ENCODE data around the gene SBSN.

SBSN gene

DNA sequence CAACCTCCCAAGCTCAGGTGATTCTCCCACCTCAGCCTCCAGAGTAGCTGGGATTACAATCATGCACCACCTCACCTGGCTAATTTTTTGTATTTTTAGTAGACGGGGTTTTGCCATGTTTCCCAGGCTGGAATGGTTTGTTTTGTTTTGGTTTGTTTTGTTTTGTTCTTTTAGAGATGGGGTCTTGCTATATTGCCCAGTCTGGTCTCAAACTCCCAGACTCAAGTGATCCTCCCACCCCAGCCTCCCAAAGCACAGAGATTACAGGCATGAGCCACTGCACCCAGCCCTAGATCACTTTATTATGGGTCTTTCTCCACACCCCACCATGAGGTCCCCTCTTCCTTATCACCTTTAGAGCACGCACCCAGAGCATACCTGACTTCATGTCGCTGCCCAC is 29.9 kb downstream of the SBSN start:
- Histone ChIP-seq H3K9me3 (ENCODE audit: control insufficient read depth, low read length) (no peaks in the 10 kb centered on the region), H3K9ac (ENCODE audit: low read length) (no peak overlapping the region), H3K27me3 (replicated peaks; ENCODE audit: control insufficient read depth, insufficient read depth, low read length) (peaks cover 13% of the 10 kb centered on the region), H3K36me3 (ENCODE audit: control insufficient read depth, insufficient read depth, low read length, severe bottlenecking) (no peaks in the 10 kb centered on the region), H3K4me1 (ENCODE audit: control insufficient read depth, insufficient read depth, low read length) (peaks cover 5% of the 10 kb centered on the region), H3K4me3 (ENCODE audit: low read length) (no peak overlapping the region)
- no peak for DNase-seq (ENCODE audit: low read depth)

- Histone ChIP-seq H3K27me3 (replicated peaks; ENCODE audit: control insufficient read depth, insufficient read depth, low read length) (peaks cover 21% of the 10 kb centered on the region), H3K9me3 (ENCODE audit: control insufficient read depth, low read length) (no peaks in the 10 kb centered on the region), H3K4me1 (ENCODE audit: control insufficient read depth, insufficient read depth, low read length) (peaks cover 5% of the 10 kb centered on the region), H3K4me3 (ENCODE audit: low read length) (no peak overlapping the region), H3K9ac (ENCODE audit: low read length) (no peak overlapping the region), H3K36me3 (ENCODE audit: control insufficient read depth, insufficient read depth, low read length, severe bottlenecking) (no peaks in the 10 kb centered on the region)
- no peak for DNase-seq (ENCODE audit: low read depth)
These were observed 30.7 kb downstream of the SBSN start for GRCh38 chr19:35497406-35497805.

DNA sequence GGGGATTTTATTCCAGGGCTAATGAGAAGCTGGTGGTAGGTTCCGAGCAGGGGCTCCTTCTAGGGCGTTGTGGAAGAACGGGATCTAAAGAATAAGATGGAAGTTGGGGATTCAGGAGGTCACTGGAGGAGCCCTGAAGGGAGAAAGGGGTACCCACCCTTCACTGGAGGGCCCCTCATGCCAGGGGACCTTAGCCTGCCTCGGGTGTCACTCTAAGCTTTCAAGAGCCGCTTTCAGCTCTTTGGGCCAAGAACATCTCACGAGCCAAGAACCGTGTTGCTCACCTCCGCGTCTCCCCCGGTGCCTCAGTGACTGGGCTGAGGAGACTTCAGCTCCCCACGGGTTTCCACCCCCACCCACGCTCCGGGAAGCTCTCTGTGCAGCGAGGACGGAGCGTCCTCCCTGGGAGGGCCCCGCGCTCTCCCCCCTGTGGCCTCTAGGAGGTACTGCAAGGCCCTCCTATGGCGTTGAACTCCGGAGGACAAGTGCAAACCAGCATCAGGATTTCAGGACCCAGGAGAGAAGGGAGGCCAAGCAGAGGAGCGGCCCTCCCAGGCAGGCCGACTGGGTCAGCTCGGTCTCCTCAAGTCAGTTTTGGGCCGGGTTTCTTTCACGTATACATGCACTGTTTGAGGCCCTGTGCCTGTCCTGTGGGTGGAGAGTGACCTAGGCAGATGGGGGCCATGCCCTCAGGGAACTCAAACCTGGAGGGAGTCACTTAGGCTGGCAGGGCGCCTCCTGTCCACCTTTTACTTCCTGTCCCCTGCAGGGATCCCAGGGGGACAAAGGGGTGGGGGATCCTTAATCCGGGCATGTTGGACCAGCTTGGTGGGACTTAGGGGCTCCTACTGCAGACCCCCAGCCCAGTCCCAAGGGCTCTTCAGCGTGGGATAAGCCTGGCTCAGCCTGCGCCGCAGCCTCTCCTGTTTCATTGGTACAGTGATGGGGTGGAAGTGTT is 32.7 kb downstream of the SBSN start:
- H3K27me3 ChIP-seq (replicated peaks; ENCODE audit: control insufficient read depth, insufficient read depth, low read length) = peaks cover 39% of the 10 kb centered on the region
- H3K4me3 ChIP-seq (ENCODE audit: low read length) = no peak overlapping the region
- H3K9me3 ChIP-seq (ENCODE audit: control insufficient read depth, low read length) = no peaks in the 10 kb centered on the region
- peaks cover 5% of the 10 kb centered on the region for H3K4me1 ChIP-seq (ENCODE audit: control insufficient read depth, insufficient read depth, low read length)
- DNase-seq (ENCODE audit: low read depth) = peak; percentile 87
- H3K9ac ChIP-seq (ENCODE audit: low read length) = no peak overlapping the region
- H3K36me3 ChIP-seq (ENCODE audit: control insufficient read depth, insufficient read depth, low read length, severe bottlenecking) = no peaks in the 10 kb centered on the region

DNA sequence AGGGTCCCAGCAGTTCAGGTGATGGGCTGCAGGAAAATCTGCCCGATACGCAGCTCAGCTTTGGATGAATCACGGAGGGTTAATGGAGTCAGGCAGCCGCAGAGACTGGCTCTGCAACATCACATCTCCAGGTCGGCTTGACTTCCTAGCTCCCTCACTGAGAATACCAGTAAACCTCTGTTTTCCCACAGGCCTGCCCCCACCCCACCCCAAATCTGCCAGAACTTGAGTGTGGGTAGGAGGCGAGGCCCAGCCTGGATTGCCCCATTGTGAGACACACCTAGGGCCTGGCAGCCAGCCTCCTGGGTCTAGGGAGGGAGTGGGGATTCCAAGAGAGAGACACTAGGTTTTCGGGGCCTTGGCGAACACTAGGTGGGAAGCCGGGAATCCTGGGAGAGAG is 34.1 kb downstream of the SBSN start:
- Histone ChIP-seq H3K4me1 (ENCODE audit: control insufficient read depth, insufficient read depth, low read length) (peaks cover 5% of the 10 kb centered on the region), H3K9me3 (ENCODE audit: control insufficient read depth, low read length) (no peaks in the 10 kb centered on the region), H3K4me3 (ENCODE audit: low read length) (no peak overlapping the region), H3K36me3 (ENCODE audit: control insufficient read depth, insufficient read depth, low read length, severe bottlenecking) (no peaks in the 10 kb centered on the region), H3K9ac (ENCODE audit: low read length) (no peak overlapping the region), H3K27me3 (replicated peaks; ENCODE audit: control insufficient read depth, insufficient read depth, low read length) (peaks cover 51% of the 10 kb centered on the region)
- no peak for DNase-seq (ENCODE audit: low read depth)

DNA sequence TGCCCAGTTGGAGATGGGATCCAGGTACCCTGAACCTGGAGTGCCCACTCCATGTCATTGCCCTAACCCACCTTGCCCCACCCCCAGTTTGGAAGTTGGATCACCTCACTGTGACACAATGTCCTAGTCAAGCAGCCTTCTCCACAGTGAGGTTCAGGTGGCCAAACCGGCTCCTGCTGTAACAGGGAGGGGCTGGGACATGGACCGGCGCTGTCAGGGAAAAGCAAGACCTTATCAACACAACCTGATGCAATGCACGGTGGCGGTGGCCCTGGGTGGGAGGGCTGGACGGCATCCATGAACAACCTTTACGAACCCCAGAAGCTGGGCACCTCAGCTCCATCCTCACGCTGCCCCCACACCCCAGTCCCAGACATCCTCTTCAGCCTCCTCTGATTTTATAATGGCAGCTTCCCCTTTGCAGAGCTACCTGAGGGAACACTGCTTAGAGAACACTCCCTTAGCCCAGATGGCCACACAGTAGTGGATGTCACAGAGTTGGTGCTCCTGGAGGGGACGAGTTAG is 36.2 kb downstream of the SBSN start:
- DNase-seq (ENCODE audit: low read depth) = no peak
- no peaks in the 10 kb centered on the region for H3K36me3 ChIP-seq (ENCODE audit: control insufficient read depth, insufficient read depth, low read length, severe bottlenecking)
- H3K9me3 ChIP-seq (ENCODE audit: control insufficient read depth, low read length) = no peaks in the 10 kb centered on the region
- H3K27me3 ChIP-seq (replicated peaks; ENCODE audit: control insufficient read depth, insufficient read depth, low read length) = peaks cover 72% of the 10 kb centered on the region
- peaks cover 5% of the 10 kb centered on the region for H3K4me1 ChIP-seq (ENCODE audit: control insufficient read depth, insufficient read depth, low read length)
- no peak overlapping the region for H3K4me3 ChIP-seq (ENCODE audit: low read length)
- no peak overlapping the region for H3K9ac ChIP-seq (ENCODE audit: low read length)

GRCh38 chr19:35490364-35490763 is 37.7 kb downstream of the SBSN start, which contains the start of gene KRTDAP:
TSS of gene KRTDAP (minus strand) at chr19:35490464. CDS start at chr19:35490442, 22 bp downstream.
- Histone ChIP-seq H3K4me3 (ENCODE audit: low read length) (no peak within 1 kb of the TSS), H3K4me1 (ENCODE audit: control insufficient read depth, insufficient read depth, low read length) (peaks cover 5% of the 10 kb centered on the region), H3K36me3 (ENCODE audit: control insufficient read depth, insufficient read depth, low read length, severe bottlenecking) (no peaks in the 10 kb centered on the region), H3K27me3 (replicated peaks; ENCODE audit: control insufficient read depth, insufficient read depth, low read length) (peaks cover 78% of the 10 kb centered on the region), H3K9ac (ENCODE audit: low read length) (no peak within 1 kb of the TSS), H3K9me3 (ENCODE audit: control insufficient read depth, low read length) (no peaks in the 10 kb centered on the region)
- DNase-seq (ENCODE audit: low read depth) = no peak

DNA sequence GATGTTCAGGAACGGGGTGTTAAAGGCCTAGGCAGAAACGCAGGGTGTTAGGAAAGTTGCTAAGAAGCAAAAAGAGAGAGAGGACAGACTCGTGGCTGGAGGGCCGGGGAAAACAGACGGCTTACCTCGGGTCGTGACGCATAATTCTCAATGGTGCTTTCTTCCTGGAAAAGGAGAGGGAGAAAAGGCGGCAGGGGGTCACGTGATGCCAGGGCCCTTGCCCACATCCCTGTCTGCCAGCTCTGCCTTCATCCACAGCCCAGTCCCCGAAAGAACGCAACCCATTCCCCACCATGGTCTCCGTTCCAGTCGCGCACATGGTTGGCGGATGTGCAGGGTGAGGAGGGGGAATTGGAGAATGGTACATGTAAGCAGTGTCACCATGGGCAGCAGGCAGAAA is 39.4 kb downstream of the SBSN start:
- H3K9ac ChIP-seq (ENCODE audit: low read length) = no peak overlapping the region
- H3K4me3 ChIP-seq (ENCODE audit: low read length) = no peak overlapping the region
- no peaks in the 10 kb centered on the region for H3K4me1 ChIP-seq (ENCODE audit: control insufficient read depth, insufficient read depth, low read length)
- peaks cover 68% of the 10 kb centered on the region for H3K27me3 ChIP-seq (replicated peaks; ENCODE audit: control insufficient read depth, insufficient read depth, low read length)
- no peaks in the 10 kb centered on the region for H3K36me3 ChIP-seq (ENCODE audit: control insufficient read depth, insufficient read depth, low read length, severe bottlenecking)
- H3K9me3 ChIP-seq (ENCODE audit: control insufficient read depth, low read length) = no peaks in the 10 kb centered on the region
- DNase-seq (ENCODE audit: low read depth) = no peak

- no peak overlapping the region for H3K4me3 ChIP-seq (ENCODE audit: low read length)
- H3K4me1 ChIP-seq (ENCODE audit: control insufficient read depth, insufficient read depth, low read length) = no peaks in the 10 kb centered on the region
- H3K9me3 ChIP-seq (ENCODE audit: control insufficient read depth, low read length) = no peaks in the 10 kb centered on the region
- DNase-seq (ENCODE audit: low read depth) = no peak
- H3K27me3 ChIP-seq (replicated peaks; ENCODE audit: control insufficient read depth, insufficient read depth, low read length) = peaks cover 60% of the 10 kb centered on the region
- H3K9ac ChIP-seq (ENCODE audit: low read length) = no peak overlapping the region
- H3K36me3 ChIP-seq (ENCODE audit: control insufficient read depth, insufficient read depth, low read length, severe bottlenecking) = no peaks in the 10 kb centered on the region
These were observed 40.4 kb downstream of the SBSN start for GRCh38 chr19:35487656-35488182.

GRCh38 chr19:35486268-35486708 is 41.8 kb downstream of the SBSN start:
- no peaks in the 10 kb centered on the region for H3K4me1 ChIP-seq (ENCODE audit: control insufficient read depth, insufficient read depth, low read length)
- no peak for DNase-seq (ENCODE audit: low read depth)
- H3K9ac ChIP-seq (ENCODE audit: low read length) = no peak overlapping the region
- no peak overlapping the region for H3K4me3 ChIP-seq (ENCODE audit: low read length)
- H3K27me3 ChIP-seq (replicated peaks; ENCODE audit: control insufficient read depth, insufficient read depth, low read length) = peaks cover 46% of the 10 kb centered on the region
- no peaks in the 10 kb centered on the region for H3K9me3 ChIP-seq (ENCODE audit: control insufficient read depth, low read length)
- no peaks in the 10 kb centered on the region for H3K36me3 ChIP-seq (ENCODE audit: control insufficient read depth, insufficient read depth, low read length, severe bottlenecking)

DNA sequence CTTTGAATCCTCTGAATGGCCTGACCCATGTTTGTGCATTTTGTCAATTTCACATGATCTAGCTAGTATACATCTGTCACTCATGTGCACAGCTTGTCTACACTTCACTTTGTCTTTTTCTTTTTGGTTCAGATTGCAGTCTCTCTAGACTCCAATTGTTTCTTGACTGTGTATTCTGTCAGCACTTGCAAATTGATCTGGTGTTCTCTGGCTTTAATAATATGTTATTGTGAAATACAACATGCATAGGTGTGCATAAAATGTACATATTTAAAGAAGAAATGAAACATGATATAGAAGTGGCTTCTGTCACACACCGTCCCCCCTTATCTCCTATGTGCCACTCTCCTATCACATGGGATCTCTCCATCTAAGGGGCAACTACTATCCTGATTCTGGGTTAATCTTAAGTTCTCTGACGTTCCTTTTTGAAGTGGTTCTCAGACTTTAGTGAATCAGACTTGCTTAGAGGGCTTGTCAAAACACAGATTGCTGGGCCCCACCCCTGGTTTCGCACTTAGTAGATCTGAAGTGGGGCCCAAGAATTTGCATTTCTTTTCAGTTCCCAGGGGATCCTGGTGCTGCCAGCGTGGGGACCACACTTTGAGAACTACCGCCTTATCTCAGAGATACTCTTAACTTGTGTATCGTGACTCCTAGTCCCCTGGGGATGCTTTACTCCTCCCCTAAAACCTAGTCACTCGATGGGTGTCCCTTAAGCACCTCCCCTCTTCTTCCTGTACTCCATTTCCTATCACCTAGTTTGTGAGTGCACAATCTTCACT is 43.7 kb downstream of the SBSN start:
- DNase-seq (ENCODE audit: low read depth) = no peak
- Histone ChIP-seq H3K36me3 (ENCODE audit: control insufficient read depth, insufficient read depth, low read length, severe bottlenecking) (no peaks in the 10 kb centered on the region), H3K27me3 (replicated peaks; ENCODE audit: control insufficient read depth, insufficient read depth, low read length) (peaks cover 30% of the 10 kb centered on the region), H3K9ac (ENCODE audit: low read length) (no peak overlapping the region), H3K4me1 (ENCODE audit: control insufficient read depth, insufficient read depth, low read length) (no peaks in the 10 kb centered on the region), H3K4me3 (ENCODE audit: low read length) (no peak overlapping the region), H3K9me3 (ENCODE audit: control insufficient read depth, low read length) (no peaks in the 10 kb centered on the region)

- Histone ChIP-seq H3K9me3 (ENCODE audit: control insufficient read depth, low read length) (no peaks in the 10 kb centered on the region), H3K4me1 (ENCODE audit: control insufficient read depth, insufficient read depth, low read length) (no peaks in the 10 kb centered on the region), H3K27me3 (replicated peaks; ENCODE audit: control insufficient read depth, insufficient read depth, low read length) (peaks cover 18% of the 10 kb centered on the region), H3K4me3 (ENCODE audit: low read length) (no peak overlapping the region), H3K36me3 (ENCODE audit: control insufficient read depth, insufficient read depth, low read length, severe bottlenecking) (no peaks in the 10 kb centered on the region), H3K9ac (ENCODE audit: low read length) (no peak overlapping the region)
- DNase-seq (ENCODE audit: low read depth) = no peak
These were observed 45.0 kb downstream of the SBSN start for GRCh38 chr19:35483089-35483488.
